H1 (cell line): Measurements from ENCODE around the gene NR0B2.
A peak's percentile ranks its signal among the peaks of the same experiment; 100 is the strongest.

Experiments
- HDAC6 ChIP-seq: IDR thresholded peaks from one replicate; pipeline ENCODE4 v1.7.1; 2012; ENCODE audit warnings: low read depth, mild to moderate bottlenecking, inconsistent platforms, low read length, moderate library complexity
- NRF1 ChIP-seq: IDR thresholded peaks from 2 replicates; pipeline ENCODE4 v1.6.1; 2011; ENCODE audit warnings: mild to moderate bottlenecking, low read depth, low read length, improper control_type of control experiment
- POLR2A ChIP-seq, 2 experiments: IDR thresholded peaks; 1 replicate in 1 of 2; 2 replicates in 1 of 2; pipeline ENCODE4 v1.6.1; 2011; ENCODE audit warnings: low read depth in 2 of 2, low read length in 2 of 2, mild to moderate bottlenecking in 2 of 2; ENCODE audit errors: control extremely low read depth in 1 of 2

GRCh38 chr1:26864610-26865480 is 48.9 kb downstream of the NR0B2 start:
- TF ChIP-seq NRF1 (no peak), HDAC6 (no peak), POLR2A (IDR thresholded peaks at IDR 0.05; ENCODE audit: control extremely low read depth in 1 of 2, low read depth in 2 of 2, low read length in 2 of 2) (peak; percentile 76 to 83)
